Measurements from ENCODE around the gene CTSZ. TPM values are rescaled to one million over a fixed set of nuclear protein-coding genes. Genes with fewer than 3 reads are reported as not detected.

CTSZ gene
- total RNA-seq, 4 donors from 2014 or later, result 61.9 to 246 (median 226) TPM

DNA sequence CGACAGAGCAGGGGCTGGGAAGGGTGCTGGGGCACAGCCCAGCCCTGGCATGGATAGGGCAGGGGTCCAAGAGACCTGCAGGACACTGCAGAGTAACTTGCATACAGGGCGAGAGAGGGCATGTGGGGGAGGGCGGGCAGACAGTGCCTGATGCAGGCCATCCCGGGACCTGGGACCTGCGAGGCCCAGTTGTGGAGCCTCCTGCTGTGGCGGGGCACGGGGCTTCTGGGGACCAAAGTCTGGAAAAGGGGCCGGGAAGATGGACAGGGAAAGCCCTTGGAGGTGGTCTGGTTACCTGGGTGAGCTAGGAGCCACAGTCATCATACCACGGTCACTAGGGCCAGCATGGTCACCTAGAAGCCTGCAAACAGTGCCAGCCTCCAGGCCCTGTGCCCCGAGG lies 11.8 kb upstream of the CTSZ start:
- intact Hi-C loops (cut with DNase I; ENCODE audit: low total_unique reads), result no loop called here
- in situ Hi-C loops (cut with MboI; ENCODE audit: low pct_ligation_motif_present in 1 of 4, low pct_unique_long_range_greater_than_20kb in 1 of 4, low sequenced_read_pairs in 3 of 4), result no loop called here
- Histone ChIP-seq H3K4me1 (no peaks in the 10 kb centered on the region), H3K36me3 (peaks cover 0 to 5% (median 2%) of the 10 kb centered on the region in 4 donors), H3K27me3 (no peaks in the 10 kb centered on the region), H3K9me3 (no peaks in the 10 kb centered on the region), H3K27ac (no peak overlapping the region), H3K4me3 (no peak overlapping the region)
- no peak for DNase-seq
- WGBS, 2 donors (ENCODE audit: low coverage in 1 of 2), result 90 to 100% methylated on average over 3 to 10 of the region's 10 CpGs
- TF ChIP-seq, protein P1, sequence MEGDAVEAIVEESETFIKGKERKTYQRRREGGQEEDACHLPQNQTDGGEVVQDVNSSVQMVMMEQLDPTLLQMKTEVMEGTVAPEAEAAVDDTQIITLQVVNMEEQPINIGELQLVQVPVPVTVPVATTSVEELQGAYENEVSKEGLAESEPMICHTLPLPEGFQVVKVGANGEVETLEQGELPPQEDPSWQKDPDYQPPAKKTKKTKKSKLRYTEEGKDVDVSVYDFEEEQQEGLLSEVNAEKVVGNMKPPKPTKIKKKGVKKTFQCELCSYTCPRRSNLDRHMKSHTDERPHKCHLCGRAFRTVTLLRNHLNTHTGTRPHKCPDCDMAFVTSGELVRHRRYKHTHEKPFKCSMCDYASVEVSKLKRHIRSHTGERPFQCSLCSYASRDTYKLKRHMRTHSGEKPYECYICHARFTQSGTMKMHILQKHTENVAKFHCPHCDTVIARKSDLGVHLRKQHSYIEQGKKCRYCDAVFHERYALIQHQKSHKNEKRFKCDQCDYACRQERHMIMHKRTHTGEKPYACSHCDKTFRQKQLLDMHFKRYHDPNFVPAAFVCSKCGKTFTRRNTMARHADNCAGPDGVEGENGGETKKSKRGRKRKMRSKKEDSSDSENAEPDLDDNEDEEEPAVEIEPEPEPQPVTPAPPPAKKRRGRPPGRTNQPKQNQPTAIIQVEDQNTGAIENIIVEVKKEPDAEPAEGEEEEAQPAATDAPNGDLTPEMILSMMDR (IDR thresholded peaks at IDR 0.05), result no peak
- TF ChIP-seq EP300 (IDR thresholded peaks at IDR 0.05; ENCODE audit: low read depth), result no peak
- TF ChIP-seq POLR2A (IDR thresholded peaks at IDR 0.05), result no peak
- no peak for TF ChIP-seq POLR2AphosphoS5 (IDR thresholded peaks at IDR 0.05)

DNA sequence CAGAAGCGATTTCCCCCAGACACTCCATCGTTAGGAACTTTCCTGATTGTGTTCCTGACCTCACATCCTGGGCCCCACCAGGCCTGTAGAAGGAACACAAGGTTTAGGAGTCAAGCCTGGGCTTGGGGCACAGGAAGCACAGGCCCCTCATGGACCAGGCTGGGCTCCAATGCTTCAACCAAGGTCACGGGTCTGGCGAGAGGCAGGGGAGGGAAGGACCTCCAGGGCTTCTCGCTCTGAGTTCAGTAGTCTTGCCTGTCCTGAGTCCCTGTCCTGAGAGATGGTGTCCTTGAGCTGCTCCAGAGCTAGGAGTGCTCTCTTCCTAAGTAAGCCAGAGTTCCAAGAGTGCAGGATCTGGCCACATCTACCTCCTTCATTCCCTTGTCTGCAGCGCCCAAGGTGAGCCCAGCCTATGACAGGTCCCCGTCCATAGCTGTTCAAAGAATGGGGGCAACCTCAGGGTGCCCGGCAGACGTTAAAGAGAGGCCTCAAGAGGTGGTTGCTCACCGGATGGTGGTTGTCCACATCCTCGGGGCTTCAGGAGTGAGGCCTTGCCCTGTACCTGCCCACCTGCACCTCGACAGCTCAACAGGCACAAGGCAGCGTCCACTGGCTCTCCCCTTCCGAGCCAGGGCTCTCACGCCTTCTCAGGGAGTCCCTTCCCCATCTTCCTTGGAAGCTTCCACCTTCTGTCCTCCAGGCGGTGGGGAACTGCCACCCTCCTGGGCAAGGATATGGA lies 10.6 kb upstream of the CTSZ start:
- intact Hi-C loops (cut with DNase I; ENCODE audit: low total_unique reads) (no loop called here), in situ Hi-C loops (cut with MboI; ENCODE audit: low pct_ligation_motif_present in 1 of 4, low pct_unique_long_range_greater_than_20kb in 1 of 4, low sequenced_read_pairs in 3 of 4) (no loop called here)
- no peak overlapping the region for H3K4me3 ChIP-seq
- H3K27ac ChIP-seq, result no peak overlapping the region
- no peak for DNase-seq
- peaks cover 0 to 2% (median 0%) of the 10 kb centered on the region in 4 donors for H3K36me3 ChIP-seq
- no peaks in the 10 kb centered on the region for H3K4me1 ChIP-seq
- 95% methylated on average over 16 of the region's 16 CpGs; no CpG with 5 or more reads in 1 of the 2 donors for WGBS, 2 donors (ENCODE audit: low coverage in 1 of 2)
- no peaks in the 10 kb centered on the region for H3K27me3 ChIP-seq
- no peaks in the 10 kb centered on the region for H3K9me3 ChIP-seq
- TF ChIP-seq POLR2AphosphoS5 (IDR thresholded peaks at IDR 0.05), result no peak
- TF ChIP-seq, protein P1 (IDR thresholded peaks at IDR 0.05), result no peak
- TF ChIP-seq POLR2A (IDR thresholded peaks at IDR 0.05), result no peak
- no peak for TF ChIP-seq EP300 (IDR thresholded peaks at IDR 0.05; ENCODE audit: low read depth)

DNA sequence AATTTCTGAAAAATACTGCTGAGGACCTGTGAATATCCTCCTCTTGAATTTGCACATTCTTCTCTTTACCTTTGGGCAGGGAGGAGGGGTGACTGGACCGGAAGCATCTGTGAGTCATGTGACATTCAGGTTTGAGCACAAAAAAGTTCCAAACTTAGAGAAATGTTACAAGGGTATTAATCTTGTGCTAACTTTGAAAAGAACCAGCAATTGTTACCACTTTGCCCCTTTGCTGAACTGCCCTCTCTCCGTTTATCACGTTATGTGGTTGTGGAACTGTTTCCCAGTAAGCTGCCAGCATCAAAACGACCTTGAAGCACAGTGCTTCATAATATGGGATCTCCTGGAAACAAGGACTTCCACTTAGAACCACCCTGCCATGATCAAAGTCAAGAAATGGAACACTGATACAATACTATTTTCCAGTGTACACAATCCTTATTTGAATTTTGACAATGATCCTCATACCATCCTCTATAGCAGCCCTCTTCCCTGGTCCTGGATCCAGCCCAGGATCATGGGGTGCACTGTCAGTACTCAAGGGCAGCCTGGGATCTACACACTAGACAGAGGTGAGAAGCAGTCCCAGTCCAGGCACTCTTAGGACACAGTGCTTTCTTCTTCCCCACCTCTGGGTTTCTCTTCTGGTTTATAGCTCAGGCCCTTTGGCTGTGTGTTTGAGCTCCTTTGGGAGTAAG lies 9.9 kb upstream of the CTSZ start:
- intact Hi-C loops (cut with DNase I; ENCODE audit: low total_unique reads), result no loop called here
- TF ChIP-seq, protein P1 (IDR thresholded peaks at IDR 0.05), result no peak
- no peak for TF ChIP-seq EP300 (IDR thresholded peaks at IDR 0.05; ENCODE audit: low read depth)
- TF ChIP-seq POLR2AphosphoS5 (IDR thresholded peaks at IDR 0.05), result no peak
- TF ChIP-seq POLR2A (IDR thresholded peaks at IDR 0.05), result no peak
- Histone ChIP-seq H3K36me3 (no peaks in the 10 kb centered on the region), H3K4me3 (no peak overlapping the region), H3K27me3 (no peaks in the 10 kb centered on the region), H3K27ac (no peak overlapping the region), H3K4me1 (no peaks in the 10 kb centered on the region), H3K9me3 (no peaks in the 10 kb centered on the region)
- in situ Hi-C loops (cut with MboI; ENCODE audit: low pct_ligation_motif_present in 1 of 4, low pct_unique_long_range_greater_than_20kb in 1 of 4, low sequenced_read_pairs in 3 of 4), result no loop called here
- WGBS, 2 donors (ENCODE audit: low coverage in 1 of 2), result 60 to 66% methylated on average over 4 of the region's 4 CpGs
- no peak for DNase-seq

DNA sequence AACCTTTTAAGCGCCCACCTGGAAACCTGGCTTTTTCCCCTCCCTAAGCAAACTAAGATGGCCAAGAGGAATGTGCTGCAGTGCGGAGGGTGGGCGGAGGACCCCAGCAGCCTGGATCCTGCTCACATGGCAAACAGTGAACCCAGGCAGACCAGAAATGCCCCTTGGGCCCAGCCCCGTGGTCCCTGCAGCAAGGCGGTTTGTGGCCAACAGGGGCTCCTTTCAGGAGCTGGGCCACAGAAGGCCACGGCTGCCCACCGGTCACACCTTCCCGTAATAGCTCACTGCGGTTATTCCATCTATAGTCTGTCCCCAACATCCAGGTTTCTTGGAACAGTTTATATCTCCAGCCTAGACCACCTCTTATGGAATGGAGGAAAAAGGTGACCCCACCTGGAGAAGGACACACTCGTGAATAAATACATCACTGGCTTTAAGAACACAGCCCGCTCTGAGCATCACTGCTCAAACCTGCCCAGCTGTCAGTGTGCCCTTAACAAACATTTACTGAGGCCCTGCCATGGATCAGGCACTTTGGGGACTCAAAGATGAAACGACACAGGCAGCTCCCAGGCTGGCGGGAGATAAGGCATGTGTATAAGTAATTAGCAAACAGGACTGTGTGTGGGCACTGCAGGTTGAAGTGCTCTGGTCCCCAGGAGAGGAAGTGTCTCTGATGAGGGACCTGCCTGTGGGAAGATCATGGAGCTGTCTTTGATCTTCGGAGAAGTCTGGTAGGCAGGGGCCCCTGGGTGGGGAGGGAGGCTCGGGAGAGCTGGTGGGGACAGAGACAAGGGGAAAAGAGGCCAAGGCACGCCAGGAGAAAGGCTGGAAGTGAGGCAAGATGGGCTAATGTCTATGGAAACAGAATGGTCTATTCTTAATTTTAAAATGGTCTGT lies 9.0 kb upstream of the CTSZ start:
- H3K36me3 ChIP-seq, result no peaks in the 10 kb centered on the region
- no peaks in the 10 kb centered on the region for H3K4me1 ChIP-seq
- TF ChIP-seq EP300 (IDR thresholded peaks at IDR 0.05; ENCODE audit: low read depth) (no peak), POLR2A (IDR thresholded peaks at IDR 0.05) (no peak), POLR2AphosphoS5 (IDR thresholded peaks at IDR 0.05) (no peak)
- TF ChIP-seq, protein P1 (IDR thresholded peaks at IDR 0.05), result no peak
- no peak for DNase-seq
- WGBS, 2 donors (ENCODE audit: low coverage in 1 of 2), result 73 to 82% methylated on average over 2 to 16 of the region's 16 CpGs
- no peak overlapping the region for H3K27ac ChIP-seq
- H3K4me3 ChIP-seq, result no peak overlapping the region
- H3K9me3 ChIP-seq, result no peaks in the 10 kb centered on the region
- no peaks in the 10 kb centered on the region for H3K27me3 ChIP-seq
- in situ Hi-C loops (cut with MboI; ENCODE audit: low pct_ligation_motif_present in 1 of 4, low pct_unique_long_range_greater_than_20kb in 1 of 4, low sequenced_read_pairs in 3 of 4) (no loop called here), intact Hi-C loops (cut with DNase I; ENCODE audit: low total_unique reads) (no loop called here)

All from transverse colon (tissue), 4 donors.